Eye (tissue), 1 donor: Measurements from ENCODE around the gene S100Z.
"Not testable (repeated sequence)": the region's sequence is repeated elsewhere in the genome, so short reads cannot be mapped to it uniquely, and the experiment has no call there.

ENCODE experiments used
- DNase-seq: peaks from one replicate; pipeline ENCODE4 v3.0.0-alpha.2; 2015

S100Z gene

DNA sequence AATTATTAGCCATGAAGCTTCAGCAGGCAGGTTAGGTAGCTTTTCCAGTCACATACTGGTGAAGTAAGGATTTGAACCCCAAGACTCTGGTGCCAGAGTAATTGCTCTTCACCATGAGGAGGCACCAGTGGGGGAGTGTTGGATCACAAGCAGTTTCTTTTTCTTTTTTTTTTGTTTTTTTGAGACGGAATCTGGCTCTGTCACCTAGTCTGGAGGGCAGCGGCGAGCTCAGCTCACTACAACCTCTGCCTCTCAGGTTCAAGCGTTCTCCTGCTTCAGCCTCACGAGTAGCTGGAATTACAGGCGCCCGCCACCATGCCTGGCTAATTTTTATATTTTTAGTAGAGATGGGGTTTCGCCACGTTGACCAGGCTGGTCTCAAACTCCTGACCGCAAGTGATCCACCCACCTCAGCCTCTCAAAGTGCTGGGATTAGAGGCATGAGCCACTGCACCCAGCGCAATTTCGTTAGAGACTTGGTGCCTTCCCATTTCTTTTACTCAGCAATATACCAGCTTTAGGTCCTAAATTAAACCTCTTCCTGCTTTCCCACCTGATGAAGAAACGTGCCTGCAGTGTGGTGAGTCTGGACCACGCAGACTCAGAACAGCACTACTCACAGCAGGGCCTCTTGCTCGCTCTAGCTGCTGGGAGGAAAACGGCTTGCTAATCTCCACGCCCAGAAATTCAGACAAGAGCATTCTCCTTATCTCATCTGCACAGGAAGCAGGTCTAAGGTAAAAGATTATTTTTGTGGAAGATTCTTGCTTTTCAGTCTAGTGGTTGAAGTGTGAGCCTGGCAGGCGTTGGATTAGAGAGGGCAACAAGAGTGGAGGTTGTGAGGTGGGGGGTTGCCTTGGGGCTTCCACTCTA, at the start of gene S100Z:
S100Z (plus strand) TSS at position 596 of the 873 bp plus-strand sequence. CDS start 25,346 bp downstream, outside the sequence.
- no peak for DNase-seq

DNA sequence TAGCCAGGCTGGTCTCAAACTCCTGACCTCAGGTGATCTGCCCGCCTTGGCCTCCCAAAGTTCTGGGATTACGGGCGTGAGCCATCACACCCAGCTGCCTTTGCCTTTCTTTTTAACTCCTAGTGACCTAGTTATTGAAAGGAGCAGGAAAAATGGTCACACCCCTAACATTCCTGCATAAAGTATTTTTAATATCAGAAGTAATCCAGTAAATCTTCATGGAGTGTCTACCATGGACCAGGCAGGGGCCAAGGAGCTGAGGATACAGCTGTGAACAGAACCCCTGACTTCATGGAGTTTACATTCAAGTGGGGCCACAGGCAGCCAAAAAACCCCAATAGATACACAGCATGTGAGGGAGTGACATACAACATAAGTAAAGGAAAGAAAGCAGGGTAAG, 49.2 kb upstream of the S100Z start:
- DNase-seq = no peak

DNA sequence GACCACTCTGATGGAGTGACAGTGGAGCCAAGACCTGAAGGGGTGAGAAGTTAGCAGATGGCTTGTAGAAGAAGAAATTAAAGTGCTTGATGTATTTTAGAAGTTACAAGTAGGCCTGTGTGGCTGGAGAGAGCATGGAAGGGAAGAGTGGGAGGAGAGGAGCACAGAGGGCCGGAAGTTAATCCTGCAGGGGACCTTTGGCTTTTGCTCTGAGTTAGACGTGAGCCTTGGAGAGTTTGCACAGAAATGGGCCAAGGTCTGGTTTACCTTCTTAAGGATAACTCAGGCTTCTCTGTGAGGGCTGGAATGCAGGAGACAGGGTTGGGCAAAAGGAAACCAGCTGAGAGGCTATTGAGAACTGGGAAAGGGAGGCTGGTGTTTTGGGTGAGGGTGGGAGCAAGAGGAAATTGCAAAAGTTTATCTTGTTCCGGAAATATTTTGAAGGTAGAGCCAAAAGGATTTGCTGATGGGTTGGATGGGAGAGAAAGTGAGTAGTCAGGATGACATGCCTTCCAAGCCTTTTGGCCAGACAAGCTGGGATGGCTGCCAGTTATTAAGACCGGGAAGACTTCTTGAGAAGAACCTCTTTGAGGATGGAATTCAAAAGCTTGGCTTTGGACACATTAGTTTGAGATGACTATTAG, 48.5 kb upstream of the S100Z start:
- DNase-seq = no peak

DNA sequence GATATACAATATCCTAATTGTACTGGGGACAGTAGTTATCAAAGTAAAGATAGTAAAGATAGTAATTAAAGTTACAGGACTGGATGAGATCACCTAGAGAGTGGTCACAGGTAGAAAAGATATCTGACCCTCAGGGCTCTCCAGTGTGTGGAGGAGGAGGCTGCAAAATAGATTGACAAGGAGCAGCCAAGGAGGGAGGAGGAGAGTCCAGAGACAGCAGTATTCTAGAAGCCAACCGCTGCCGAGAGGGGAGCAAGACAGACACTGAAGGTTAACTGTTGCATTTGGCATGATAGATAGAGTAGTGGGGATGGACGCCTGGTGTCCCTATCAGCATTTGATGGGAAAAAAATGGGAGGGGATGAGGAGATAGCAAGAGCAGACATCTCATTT, 48.0 kb upstream of the S100Z start:
- DNase-seq = no peak

DNA sequence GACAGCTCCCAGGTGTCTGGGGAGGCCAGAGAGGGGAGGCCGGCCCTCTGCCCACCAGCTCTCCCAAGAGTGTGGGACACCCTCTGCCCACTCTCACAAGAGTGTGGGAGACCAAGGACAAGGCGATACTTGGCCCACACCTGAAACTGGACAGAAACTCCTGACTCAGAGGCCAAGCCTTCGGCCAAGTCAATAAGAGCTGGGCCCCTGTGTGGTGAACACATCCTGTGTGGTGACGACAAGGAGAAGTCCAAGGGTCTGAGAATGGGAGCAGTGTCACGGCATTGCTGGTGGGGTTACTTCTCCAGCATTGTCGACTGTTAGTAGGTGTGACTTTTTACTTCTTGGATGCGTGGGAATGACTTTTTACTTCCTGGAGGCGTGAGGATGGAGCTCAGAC, 45.5 kb upstream of the S100Z start:
- no peak for DNase-seq

DNA sequence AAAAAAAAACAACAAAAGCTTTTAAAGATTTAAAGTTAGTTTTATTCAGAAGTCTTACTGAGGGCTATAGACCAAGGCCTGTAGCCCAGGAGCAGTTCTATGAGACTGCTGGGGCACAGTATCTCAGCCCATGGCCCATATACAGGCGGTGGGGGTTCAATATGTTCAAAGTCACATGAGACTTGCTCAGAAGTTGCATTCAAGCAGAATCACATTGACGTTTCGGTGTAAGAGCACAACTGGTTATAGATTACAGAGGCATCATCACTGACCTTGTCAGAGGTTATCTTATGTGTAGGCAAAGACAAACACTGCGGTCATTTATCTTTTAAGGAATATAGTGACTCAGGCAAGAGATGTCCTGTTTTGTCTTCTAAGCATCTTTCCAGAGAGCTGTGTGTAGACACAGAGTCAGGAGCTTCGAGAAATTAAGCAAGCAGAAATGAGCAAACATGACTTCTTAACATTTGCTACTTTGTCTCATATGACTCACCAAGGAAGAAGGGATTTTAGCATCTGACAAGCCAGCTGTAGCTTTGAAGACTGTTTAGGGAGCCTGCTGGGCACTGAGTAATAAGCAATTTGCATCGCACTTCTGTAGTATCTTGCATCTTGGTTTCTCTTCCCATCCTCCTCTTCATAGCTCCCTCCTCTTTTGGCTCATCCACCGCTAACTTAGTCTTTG, 43.9 kb upstream of the S100Z start:
- peak; percentile 37 for DNase-seq

DNA sequence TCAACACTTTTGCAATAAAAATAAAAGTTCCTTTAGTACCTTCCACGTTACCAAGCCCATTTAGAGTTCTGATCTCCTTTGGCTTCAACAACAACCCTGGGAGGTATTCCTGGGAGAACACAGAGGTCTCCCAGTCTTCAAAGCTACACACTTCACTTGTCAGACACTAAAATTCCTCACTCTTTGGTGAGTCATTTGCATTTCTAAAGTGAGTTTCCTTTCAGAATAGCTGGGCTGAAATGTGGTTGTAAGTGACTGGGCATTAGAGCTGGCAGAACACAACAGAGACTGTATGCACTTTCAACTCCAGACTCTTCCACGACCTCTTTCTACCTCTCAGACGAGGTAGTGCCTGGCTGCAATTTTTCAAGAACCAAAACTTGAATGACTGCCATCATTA, 42.5 kb upstream of the S100Z start:
- no peak for DNase-seq

DNA sequence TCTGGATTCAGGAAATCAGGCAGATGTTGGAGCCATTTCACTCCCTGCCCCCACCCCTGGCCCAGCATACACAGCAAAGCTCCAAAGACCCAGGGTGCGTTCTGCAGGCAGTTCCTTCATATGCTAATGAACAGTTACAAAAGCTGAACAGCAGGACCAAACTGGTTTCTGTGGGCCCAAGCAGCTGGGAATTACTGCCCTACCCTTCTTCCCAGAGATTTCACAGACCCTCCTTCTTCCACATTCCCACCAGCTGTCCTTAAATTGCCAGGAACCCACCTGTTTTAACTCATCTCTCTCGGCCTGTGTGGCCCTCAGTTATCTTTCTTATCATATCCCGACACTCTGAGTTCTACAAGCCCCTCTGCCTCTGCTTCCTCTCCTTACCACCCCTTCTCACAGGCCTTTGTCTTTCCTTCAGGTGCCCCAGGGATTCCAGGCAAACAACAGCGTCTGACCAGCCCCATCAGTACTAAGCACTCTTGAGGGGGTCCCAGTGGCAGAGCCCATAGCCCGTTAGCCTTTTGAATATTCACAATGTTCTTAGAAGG, 41.6 kb upstream of the S100Z start:
- peak; percentile 33 for DNase-seq

DNA sequence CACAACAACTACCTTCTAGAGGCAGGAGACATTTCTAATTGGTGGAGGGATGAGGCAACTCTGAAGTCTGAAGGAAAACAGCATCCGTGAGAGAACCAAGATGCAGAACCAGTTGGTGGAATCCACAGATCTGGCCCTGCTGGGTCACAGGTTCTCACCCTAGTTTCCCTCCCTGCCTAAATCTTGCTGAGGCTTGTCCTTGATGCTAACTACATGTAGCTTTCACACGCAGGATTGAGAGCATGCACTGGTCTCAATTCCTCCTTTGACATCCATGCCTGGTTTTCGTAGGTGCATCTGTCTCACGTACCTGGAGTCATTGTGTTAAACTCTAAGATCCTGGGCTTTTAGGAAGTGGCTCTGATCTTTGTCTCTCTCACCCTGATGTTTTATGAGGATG, 40.7 kb upstream of the S100Z start:
- DNase-seq = no peak

DNA sequence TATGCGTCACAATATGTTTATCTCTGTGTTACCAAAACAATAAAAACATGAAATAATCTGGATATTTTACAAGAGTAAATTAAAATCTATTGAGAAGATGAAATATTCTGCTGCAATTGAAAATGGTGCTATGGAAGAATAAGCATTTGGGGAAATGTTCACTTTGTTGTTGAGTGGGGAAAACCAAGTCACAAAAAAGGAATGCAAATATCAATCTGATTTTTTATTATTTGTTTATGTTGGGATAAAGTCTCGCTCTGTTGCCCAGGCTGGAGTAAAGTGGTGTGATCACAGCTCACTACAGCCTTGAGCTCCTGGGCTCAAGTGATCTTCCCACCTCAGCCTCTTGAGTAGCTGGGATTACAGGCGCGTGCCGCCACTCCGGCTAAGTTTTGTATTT, 39.6 kb upstream of the S100Z start:
- no peak for DNase-seq

DNA sequence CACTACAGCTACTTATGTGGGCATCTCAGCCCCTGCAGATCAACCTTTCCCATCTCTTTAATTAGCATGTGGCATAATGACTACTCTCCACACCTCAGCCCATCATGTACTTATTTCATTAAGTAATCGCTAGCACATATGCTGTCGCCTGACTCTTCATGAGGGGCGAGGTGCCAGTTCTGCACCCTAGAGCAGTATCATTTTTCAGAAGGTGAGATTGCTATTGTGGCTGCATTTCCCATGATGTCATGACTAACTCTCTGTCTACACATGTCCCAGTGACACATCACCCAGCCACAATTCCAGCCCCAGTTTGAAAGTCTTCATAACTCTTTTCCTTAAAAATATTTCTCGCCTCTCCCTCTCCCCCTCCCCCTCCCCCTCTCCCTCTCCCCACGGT, 38.6 kb upstream of the S100Z start:
- no peak for DNase-seq

DNA sequence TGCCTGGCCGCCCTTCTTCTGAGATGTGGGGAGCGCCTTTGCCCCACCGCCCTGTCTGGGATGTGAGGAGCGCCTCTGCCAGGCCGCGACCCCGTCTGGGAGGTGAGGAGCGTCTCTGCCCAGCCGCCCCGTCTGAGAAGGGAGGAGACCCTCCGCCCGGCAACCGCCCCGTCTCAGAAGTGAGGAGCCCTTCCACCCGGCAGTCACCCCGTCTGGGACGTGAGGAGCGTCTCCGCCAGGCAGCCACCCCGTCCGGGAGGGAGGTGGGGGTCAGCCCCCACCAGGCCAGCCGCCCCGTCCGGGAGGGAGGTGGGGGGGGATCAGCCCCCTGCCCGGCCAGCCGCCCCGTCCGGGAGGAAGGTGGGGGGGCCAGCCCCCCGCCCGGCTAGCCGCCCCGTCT, 37.6 kb upstream of the S100Z start:
- not testable (repeated sequence) for DNase-seq

DNA sequence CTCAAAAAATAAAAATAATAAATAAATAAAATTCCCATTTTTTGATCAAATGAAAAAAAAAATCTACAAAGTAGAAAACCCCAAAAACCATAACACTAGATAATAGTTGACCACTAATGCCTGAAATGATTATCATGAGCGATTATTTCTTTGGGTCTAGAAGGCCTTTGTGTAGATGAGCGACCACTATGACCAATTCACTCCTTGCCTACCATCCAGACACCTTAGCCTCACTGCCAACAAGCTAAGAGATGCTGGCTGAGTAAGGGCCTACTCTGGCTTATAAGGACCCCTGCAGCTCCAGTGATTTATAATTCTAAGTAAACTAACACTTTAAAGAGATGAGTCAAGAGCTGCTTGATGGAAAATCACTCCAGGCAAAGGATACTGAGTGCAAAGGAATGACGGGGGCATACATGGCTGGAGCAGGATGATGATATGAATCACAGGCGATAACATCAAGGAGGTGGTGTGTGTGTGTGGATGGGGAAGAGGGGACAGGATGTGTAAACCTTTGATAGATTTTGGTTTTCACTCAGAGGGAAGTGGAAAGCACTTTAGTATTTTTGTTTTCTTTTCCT, 35.7 kb upstream of the S100Z start:
- no peak for DNase-seq

DNA sequence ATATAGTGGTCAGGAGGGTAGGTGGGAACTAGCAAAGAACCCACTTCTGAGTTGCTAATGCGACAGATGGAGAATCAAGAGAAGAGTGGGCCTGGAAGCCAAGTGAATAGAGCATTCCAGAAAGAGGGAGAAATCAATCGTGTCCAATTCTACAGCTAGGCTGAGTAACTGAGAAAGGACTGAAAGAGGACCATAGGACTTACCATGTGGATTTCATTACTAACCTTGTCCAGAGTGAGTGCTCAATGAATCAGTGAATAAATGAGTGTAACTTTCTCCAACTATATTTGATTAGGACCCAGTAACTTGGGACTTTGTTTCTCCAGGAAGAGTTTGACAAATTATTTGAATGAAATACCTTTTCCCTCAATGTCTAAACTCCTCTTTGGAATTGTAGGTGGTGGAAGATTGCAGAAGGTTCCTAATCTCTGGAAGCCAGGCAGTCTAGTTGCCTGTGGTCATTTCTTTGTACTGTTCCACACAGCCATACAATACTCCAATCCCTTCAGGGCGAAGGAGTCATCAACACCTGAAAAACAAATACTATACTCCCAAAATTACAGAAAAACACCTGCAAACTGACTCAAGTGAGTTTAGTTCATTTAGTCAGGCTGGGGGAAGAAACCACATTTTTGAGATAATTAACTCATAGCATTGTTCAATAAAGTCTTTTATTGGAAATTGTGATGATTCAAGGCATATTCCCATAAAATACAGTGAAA, 33.5 kb upstream of the S100Z start:
- DNase-seq = no peak

DNA sequence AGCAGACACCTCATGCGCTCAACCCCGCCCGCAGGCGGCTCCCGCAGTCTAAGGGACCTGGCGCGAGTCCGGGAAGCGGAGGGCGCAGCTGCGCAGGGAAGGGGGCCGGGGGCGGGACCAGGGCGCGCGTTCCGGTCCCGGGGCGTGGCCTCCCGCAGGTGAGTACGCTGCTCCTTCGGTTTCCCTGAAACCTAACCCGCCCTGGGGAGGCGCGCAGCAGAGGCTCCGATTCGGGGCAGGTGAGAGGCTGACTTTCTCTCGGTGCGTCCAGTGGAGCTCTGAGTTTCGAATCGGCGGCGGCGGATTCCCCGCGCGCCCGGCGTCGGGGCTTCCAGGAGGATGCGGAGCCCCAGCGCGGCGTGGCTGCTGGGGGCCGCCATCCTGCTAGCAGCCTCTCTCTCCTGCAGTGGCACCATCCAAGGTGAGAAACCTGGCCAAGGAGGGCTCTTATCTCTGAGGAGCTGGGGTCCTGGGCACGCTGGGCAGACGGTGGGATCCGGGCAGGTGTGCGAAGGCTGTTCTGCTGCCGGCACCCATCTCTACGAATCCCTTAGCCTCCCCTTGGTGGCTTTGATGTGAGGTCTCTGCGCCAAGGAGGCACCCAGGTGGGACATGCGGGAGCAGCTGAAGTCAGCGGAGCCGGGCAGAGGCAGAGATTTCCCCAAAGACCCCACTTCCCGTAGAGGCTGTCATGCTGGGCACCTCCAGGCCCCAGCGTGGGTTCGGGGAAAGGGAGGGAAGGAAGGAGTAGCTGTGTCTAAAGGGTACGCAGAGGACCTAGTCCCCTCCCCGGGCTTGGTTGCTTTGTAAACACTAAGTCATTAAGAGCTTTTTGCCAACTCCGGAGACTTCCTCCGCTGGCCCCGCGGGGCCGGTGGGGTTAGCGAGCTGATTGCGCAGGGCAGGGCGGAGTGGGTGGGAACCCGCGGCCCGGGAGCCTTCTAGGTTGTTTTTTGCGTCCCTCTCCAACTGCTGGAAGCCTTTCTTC, 30.7 kb upstream of the S100Z start, which contains the start of gene F2RL1:
F2RL1 (plus strand) TSS at position 187 of the 988 bp plus-strand sequence; CDS start at position 340, 153 bp downstream.
- peak; percentile 79 for DNase-seq

DNA sequence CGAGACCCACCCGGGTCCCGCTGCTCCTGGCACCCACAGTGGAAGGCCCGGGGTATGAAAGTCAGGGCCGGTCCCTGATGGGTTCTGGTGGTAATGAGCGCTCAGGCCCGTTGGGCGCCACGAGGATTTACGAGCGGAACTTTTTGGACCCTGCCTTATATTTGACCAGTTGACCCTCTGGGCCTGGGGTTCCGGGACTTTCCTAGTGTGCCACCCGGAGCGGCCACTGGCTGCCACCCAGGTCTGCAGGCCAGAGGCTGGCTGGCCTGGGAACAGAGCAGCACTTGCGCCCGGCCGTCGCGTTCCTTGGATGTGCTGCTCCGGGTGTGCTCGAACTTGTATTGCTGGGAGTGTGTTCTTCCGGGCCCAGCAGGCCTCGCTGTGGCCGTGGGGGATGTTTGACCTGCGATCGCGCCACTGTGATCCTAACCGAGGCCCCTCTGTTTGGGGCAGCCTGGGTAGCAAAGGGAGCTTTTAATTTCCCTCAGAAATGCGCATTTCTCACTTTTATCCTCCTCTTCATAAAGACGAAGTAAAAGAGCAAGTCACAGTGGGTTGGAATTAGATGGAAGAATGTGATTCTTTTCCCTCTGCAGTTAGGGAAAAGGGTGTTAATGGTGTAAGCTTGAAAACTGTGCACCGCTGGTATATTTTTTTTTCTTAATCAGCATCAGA, 29.8 kb upstream of the S100Z start:
- no peak for DNase-seq

DNA sequence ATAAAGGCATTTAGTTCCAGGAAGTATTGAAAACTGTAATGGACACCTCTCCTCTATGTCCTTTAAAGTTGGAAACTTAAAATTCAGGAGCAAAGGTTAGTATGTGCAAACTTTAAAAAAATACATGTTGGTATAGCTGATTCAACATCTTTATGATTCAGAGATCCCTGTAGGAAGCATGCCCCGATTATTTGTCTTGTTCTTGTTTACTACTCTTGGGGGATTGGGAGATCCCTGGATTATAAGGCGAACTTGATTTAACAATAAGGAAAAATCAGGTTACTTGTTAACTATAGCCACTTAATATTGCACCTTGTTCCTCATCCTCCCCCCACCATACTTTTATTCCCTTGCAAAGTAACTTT, 29.3 kb upstream of the S100Z start:
- peak; percentile 2 for DNase-seq

DNA sequence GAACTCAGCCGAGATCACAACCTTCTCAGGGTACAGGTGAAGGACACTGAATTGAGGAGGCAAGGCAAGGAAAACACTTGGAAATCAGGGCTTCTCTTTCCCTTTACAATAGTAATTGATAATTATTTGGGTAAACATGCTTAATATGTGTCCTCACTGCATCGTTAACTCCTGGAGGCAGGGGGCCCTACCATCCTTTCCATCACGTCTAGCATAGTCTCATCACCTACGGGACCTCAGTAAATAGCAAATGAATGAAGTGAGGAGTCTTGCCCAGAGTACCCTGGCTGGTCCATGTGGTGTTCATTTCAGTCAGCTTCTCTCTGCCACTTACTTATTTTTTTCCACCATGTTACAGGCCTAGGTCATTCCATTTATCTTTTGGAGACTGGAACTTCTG, 28.7 kb upstream of the S100Z start:
- no peak for DNase-seq

DNA sequence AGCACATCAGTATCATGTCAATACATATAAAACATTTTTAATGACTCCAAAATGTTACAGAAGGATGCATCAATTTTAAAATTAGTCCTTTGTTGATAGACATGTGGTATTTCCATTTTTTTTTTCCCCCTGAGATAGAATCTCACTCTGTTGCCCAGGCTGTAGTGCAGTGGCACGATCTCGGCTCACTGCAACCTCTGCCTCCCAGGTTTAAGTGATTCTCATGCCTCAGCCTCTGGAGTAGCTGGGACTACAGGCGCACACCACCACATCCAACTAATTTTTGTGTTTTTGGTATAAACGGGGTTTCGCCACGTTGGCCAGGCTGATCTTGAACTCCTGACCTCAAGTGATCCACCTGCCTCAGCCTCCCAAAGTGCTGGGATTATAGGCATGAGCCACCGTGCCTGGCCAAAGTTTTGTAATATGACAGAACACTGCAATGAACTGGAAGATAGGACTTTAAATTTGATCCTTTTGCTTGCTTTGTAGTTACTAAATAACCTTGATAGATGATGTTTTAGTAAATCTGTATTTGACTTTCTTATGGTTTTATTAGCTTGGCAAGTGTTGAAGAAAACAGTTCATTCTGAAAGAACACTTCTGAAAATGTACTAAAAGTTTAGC, 27.6 kb upstream of the S100Z start:
- DNase-seq = not testable (repeated sequence)

DNA sequence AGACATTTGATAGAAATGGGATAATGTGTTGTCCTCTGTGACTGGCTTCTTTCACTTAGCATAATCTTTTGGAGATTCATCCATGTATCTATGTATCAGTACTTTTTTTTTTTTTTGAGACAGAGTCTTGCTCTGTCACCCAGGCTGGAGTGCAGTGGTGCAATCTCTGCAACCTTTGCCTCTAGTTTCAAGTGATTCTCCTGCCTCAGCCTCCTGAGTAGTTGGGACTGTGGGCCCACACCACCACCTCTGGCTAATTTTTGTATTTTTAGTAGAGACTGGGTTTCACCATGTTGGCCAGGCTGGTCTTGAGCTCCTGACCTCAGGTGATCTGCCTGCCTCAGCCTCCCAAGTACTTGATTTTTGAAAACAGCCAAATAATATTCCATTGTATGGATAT, 23.4 kb upstream of the S100Z start:
- DNase-seq = not testable (repeated sequence)
